Measurements from ENCODE around the gene SPAG4. TPM values are rescaled to one million over a fixed set of nuclear protein-coding genes. Genes with fewer than 3 reads are reported as not detected.

SPAG4 gene
- 1.4 TPM for total RNA-seq

GRCh38 chr20:35615667-35616464 is at the start of gene SPAG4:
TSS of gene SPAG4 (plus strand) at chr20:35615829. CDS start at chr20:35616004, 175 bp downstream.
- peak; percentile 95 for DNase-seq

DNA sequence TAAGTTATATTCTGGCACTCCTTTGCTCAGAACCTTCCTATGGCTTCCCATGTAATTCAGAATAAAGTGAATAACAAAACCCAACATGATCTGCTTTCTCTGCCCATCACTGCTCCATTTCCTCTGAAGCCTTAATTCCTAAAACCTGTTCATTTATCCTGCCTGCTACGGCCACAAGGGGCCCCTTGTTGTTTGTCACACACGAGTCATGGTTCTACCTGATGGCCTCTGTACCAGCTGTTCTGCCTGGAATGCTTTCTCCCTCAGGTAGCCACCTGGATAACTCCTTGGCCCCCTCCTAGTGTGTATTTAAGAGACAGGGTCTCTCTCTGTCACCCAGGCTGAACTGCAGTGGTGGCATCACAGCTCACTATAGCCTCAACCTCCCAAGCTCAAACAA is 47.0 kb upstream of the SPAG4 start:
- no peak for DNase-seq

- no peak for DNase-seq
These were observed 44.1 kb upstream of the SPAG4 start for GRCh38 chr20:35571555-35571954.

DNA sequence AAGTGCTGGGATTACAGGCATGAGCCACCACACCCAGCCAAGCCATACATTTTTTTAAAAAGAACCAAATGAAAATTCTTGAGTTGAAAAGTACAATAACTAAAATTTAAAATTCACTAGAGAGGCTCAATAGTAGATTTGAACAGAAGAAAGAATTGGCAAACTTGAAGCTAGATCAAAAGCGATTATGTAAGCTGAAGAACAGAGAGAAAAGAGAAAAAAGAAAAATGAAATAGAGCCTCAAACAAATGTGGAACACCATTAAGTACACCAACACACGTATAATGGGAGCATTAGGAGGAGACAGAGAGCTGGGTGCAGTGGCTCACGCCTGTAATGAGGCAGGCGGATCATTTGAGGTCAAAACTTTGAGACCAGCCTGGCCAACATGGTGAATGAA is 42.8 kb upstream of the SPAG4 start:
- DNase-seq, result no peak

DNA sequence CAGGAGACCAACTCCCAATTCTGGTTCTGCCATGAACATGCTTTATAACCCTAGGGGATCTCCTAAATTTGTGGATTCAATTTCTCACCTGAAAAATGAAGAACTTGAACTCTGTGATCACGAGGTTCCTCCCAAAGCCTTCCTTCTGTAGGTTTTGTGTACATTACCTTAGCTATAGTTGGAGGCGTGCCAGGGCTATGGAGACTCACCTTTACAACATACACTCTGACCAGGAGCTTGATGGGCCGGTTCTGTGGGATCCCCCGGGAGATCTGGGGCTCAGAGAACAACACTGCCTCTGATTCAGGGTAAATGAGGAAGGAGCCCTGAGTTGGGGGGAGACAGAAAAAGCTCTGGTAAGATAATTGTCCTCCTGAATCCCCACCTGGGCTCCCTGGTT is 39.7 kb upstream of the SPAG4 start:
- no peak for DNase-seq

GRCh38 chr20:35576816-35577215 is 38.8 kb upstream of the SPAG4 start:
- DNase-seq, result no peak

DNA sequence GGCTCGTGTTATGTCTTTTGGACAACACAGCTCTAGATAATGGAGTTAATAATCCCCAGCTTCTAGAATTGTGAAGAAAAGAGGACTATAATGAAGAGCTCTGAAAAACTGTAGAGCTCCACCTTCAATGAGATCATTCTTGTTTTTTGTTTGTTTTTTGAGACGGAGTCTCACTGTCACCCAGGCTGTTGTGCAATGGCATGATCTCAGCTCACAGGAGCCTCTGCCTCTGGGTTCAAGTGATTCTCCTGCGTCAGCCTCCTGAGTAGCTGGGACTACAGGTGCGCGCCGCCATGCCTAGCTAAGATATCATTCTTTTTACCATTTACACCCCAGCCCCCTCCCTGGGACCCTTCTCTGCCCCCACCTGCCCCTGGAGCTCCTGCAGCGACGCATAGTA is 37.2 kb upstream of the SPAG4 start:
- DNase-seq, result no peak

DNA sequence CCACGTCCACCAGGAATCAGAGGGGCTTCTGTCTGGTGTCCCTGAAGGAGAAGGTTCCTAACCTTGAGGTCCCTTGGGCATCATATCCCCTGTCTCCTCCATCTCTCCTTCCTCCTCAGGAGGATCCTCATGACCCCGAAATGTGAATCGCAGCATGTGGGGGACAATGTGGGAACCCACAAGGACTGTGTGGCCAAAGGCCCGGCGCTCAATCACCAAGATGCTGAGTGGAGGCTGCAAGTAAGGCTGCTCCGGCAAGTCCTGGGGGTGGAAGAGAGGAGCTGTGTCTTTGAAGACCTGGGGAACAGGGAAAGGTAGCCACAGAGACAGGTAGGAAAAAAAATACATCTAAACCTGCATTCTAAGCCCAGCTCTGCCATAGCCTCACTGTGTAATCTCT is 36.4 kb upstream of the SPAG4 start:
- no peak for DNase-seq

DNA sequence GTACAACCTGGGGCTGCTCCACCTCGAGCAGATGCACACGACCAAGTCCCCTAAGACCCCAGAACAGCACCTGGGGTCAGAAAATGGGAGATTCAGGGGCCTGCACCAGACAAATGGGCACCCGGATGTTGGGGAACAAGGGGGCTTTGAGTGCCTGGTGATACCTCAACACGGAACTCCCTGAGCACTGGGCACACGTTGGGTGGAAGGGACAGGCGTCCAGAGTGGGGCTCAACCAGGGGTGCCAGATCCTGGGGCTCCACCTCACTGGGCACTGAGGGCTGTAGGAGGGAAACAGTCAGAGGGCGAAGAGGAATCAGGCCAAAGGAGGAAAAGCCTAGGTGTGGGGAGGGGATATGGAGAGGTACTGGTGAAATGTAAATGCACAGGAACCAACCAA is 33.5 kb upstream of the SPAG4 start:
- DNase-seq, result no peak

DNA sequence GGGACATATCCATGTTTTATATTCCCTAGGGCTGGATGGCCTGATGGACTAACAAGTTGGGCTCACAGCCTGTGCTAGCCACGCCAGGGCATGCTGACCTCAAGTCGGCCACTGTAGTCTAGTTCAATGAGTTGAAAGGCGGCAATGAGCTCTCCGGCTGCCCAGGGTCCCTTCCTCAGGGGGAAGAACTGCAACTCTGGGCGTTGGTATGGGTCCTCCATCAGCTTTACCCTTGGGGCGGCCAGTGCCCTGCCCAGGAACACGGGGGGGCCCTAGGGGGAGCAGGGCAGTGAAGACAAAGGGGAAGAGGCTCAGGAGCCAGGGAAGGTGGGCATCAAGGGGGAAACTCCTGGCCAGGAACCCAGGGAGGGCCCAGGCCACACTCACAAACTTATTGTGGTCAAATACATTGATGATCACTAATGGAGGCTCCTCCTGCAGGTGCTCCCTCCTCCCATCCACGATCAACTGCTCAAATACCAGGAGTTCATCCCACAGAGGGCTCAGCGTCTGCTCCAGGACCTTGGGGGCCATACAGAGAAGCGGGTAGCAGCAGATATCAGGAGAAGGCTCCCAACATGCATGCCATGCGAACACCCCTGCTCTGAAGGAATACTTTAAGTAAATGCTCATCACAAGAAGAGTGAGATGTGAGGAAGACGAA is 32.8 kb upstream of the SPAG4 start:
- DNase-seq, result no peak

DNA sequence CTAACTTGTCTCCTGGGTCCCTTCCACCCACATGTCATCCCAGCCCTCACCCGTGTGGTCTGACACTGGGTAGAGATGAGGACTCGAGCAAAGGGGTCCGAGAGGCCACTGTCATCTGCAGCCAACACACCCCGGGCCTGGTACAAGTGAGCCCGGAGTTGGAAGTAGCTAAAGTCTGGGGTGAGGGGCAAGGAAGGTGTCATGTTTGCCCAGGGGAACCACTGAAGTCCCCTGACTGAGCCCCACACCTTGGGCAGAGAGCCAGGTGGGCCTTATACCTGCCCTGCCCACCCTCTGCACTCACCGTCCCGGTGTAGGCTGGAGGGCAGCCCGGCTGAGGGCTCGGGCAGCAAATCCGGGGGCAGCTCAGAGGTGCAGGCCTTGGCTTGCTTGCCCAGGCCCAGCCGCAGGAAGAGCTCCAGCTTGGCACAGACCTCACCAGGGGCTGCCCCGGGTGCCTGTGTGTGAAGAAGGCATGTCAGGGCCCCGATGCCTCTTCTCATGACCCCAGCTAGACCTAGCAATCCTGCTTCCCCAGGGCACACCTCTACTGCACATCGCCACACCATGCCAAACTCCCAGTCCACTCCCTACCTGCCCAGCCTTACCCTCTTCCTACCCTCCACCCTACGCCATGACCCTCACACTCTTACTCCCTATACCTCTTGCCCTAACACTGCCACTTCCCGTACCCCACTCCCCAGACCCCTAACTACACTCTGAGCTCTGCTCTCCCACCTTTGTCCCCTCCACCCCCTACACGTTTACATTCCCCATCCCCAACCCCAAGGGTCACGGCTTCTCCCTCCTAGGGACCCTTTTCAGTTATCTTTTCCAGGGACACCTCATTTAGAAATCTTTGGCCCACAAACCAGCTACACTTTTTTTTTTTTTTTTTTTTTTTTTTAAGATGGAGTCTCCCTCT is 31.7 kb upstream of the SPAG4 start:
- DNase-seq, result no peak

- no peak for DNase-seq
These were observed 28.7 kb upstream of the SPAG4 start for GRCh38 chr20:35586751-35587425.

GRCh38 chr20:35587436-35587835 is 28.2 kb upstream of the SPAG4 start:
- DNase-seq, result no peak

DNA sequence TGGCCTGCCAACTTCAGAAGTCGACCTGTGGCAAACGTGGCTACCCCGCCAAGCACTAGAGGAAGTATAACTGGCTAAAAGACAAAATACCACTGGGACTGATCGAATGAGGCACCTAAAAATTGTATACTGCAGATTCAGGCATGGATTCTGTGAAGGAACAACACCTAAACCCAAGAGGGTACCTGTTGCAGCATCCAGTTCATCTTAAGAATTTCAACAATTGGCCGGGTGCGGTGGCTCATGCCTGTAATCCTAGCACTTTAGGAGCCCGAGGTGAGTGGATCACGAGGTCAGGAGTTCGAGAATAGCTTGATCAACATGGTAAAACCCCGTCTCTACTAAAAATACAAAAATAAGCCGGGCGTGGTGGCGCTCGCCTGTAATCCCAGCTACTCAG is 27.2 kb upstream of the SPAG4 start:
- no peak for DNase-seq

DNA sequence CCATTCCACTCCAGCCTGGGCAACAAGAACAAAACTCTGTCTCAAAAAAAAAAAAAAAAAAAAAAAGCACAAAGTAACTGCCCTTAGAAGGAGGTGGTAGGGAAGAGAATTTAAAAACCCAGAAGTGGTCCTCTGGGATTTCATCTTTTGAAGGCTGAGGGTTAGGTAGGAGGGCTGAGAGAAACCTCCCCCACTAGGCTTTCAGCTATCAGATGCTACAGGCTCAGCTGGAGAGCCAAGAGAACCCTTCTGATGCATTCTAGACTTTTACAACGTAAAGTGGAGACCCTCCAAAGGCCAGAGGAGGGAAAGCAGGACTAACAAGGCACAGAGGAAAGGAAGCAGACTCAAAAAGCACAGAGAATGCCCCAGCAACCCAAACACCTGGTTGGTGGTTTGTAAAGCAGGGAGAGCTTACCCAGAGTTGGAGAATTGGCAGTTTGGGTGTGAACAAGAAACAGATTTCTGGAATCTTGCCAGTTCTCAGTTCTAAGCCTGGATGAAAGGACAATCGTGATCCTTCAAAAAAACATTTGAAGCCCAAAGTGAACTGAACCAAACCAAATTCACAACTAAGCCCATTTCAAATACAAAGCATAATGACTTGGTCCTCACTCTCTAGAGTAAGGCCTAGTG is 23.2 kb upstream of the SPAG4 start:
- no peak for DNase-seq

- DNase-seq, result no peak
These were observed 20.2 kb upstream of the SPAG4 start for GRCh38 chr20:35595456-35595855.

- DNase-seq, result no peak
These were observed 19.7 kb upstream of the SPAG4 start for GRCh38 chr20:35595901-35596300.

GRCh38 chr20:35597186-35597585 is 18.4 kb upstream of the SPAG4 start:
- DNase-seq, result no peak

DNA sequence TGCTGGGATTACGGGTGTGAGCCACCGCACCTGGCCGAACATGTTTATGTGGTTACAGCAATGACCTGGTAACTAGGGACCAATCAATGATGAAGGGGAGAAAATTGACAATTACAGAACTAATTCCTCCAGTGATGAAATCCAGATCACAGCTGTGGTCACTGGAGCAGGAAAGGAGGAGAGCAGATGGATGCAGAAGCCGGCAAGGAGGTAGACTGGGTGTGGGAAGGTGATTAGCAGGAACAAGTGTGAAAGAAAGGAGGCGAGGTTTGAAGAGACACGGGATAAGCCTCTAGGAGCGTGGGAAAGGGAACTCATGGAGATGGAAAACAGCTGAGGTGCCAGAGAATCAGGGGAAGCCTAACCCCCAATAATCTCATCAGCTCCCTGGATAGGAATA is 17.2 kb upstream of the SPAG4 start:
- no peak for DNase-seq

- DNase-seq, result no peak
These were observed 16.5 kb upstream of the SPAG4 start for GRCh38 chr20:35598899-35599775.

DNA sequence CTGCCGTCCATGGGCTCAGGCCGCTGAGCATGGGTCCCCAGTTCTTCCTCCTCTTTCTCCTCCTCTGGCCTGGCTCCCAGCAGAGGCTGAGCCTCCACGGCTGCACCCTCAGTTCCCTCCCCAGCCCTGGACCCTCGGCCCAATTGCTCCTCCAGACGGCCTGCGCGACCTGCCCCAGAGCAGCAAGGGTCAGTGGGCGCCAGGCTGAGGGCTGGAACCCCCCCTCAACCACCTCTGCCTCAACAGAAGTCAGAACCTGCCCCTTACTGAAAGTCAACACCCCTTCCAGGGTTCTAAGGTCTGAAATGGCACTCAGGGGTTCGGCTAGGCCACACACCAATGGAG is 15.9 kb upstream of the SPAG4 start:
- DNase-seq, result no peak

All from occipital lobe (tissue), 2 donors.